Neural cell (in vitro differentiated cells): ENCODE data around the gene HSD3B7. TPM values are rescaled to one million over a fixed set of nuclear protein-coding genes. Genes with fewer than 3 reads are reported as not detected.

Source experiments
- H2AFZ ChIP-seq: fragments of 200-600, 300-800 bp; sonication (generic), shearing (Covaris generic); 2 replicates; pipeline ENCODE4 v1.6.0; 2014; ENCODE audit warnings: low read depth, mild to moderate bottlenecking, antibody characterized with exemption, low read length, moderate library complexity
- H3F3A ChIP-seq: fragments of 200-600 bp; shearing (Covaris generic); 2 replicates; pipeline ENCODE4 v1.6.1; 2016; ENCODE audit warnings: mild to moderate bottlenecking, moderate library complexity, mixed read lengths, antibody characterized with exemption, low read length; ENCODE audit not compliant: insufficient read depth, poor library complexity, severe bottlenecking
- H3K27ac ChIP-seq: fragments of 200-600, 300-800 bp; sonication (generic), shearing (Covaris generic); 2 replicates; pipeline ENCODE4 v1.5.1; 2014; ENCODE audit warnings: mild to moderate bottlenecking, low read length, moderate library complexity
- H3K27me3 ChIP-seq: fragments of 300-800, 200-600 bp; sonication (generic), shearing (Covaris generic); 2 replicates; pipeline ENCODE4 v1.6.0; 2014; ENCODE audit warnings: mild to moderate bottlenecking, low read depth, low read length, moderate library complexity; ENCODE audit not compliant: insufficient read depth
- H3K36me3 ChIP-seq: fragments of 300-800, 200-600 bp; sonication (generic), shearing (Covaris generic); 2 replicates; pipeline ENCODE4 v1.5.1; 2014; ENCODE audit warnings: mild to moderate bottlenecking, antibody characterized with exemption, low read length, moderate library complexity; ENCODE audit not compliant: insufficient read depth
- H3K4me2 ChIP-seq: fragments of 300-800, 200-600 bp; sonication (generic), shearing (Covaris generic); 2 replicates; pipeline ENCODE4 v1.6.0; 2014; ENCODE audit warnings: mild to moderate bottlenecking, low read length
- H3K4me3 ChIP-seq: fragments of 300-800, 200-600 bp; sonication (generic), shearing (Covaris generic); 2 replicates; pipeline ENCODE4 v1.5.1; 2014; ENCODE audit warnings: mild to moderate bottlenecking, low read length, moderate library complexity
- H3K79me2 ChIP-seq: fragments of 200-600 bp; shearing (Covaris generic); replicated peaks from 2 replicates; pipeline ENCODE4 v1.6.0; 2014; ENCODE audit warnings: mild to moderate bottlenecking, low read length, moderate library complexity; ENCODE audit not compliant: insufficient read depth
- H3K9ac ChIP-seq: fragments of 300-800, 200-600 bp; sonication (generic), shearing (Covaris generic); 2 replicates; pipeline ENCODE4 v1.6.1; 2016; ENCODE audit warnings: mild to moderate bottlenecking, low read length, mixed read lengths
- H3K9me2 ChIP-seq: fragments of 200-600 bp; shearing (Covaris generic); 2 replicates; pipeline ENCODE4 v1.6.1; 2016; ENCODE audit warnings: mild to moderate bottlenecking, low read length, mixed read lengths; ENCODE audit not compliant: insufficient read depth
- H3K9me3 ChIP-seq: fragments of 200-600, 300-800 bp; sonication (generic), shearing (Covaris generic); 2 replicates; pipeline ENCODE4 v1.6.1; 2016; ENCODE audit warnings: mild to moderate bottlenecking, mixed run types, low read length, moderate library complexity, mixed read lengths
- H4K20me1 ChIP-seq: fragments of 200-600 bp; shearing (Covaris generic); 2 replicates; pipeline ENCODE4 v1.6.1; 2016; ENCODE audit warnings: mild to moderate bottlenecking, mixed run types; ENCODE audit not compliant: insufficient read depth
- EP300 ChIP-seq: fragments of 450-650 bp; conservative IDR thresholded peaks from 2 replicates; pipeline ENCODE4 v1.6.1; 2014; ENCODE audit warnings: antibody characterized with exemption, mild to moderate bottlenecking, moderate library complexity; ENCODE audit not compliant: poor library complexity, severe bottlenecking
- EZH2 ChIP-seq: fragments of 200-600, 300-800 bp; shearing (Covaris generic), sonication (generic); IDR thresholded peaks from 2 replicates; pipeline ENCODE4 v1.6.1; 2014; ENCODE audit warnings: antibody characterized with exemption, low read length, borderline replicate concordance, mild to moderate bottlenecking; ENCODE audit not compliant: insufficient read depth, poor library complexity, severe bottlenecking
- MXI1 ChIP-seq: fragments of 450-650 bp; conservative IDR thresholded peaks from 2 replicates; pipeline ENCODE4 v1.6.1; 2014; ENCODE audit warnings: antibody characterized with exemption, mild to moderate bottlenecking; ENCODE audit not compliant: poor library complexity, severe bottlenecking
- POLR2AphosphoS5 ChIP-seq: IDR thresholded peaks from 2 replicates; pipeline ENCODE4 v1.6.1; 2012
- RAD21 ChIP-seq: fragments of 450-650 bp; conservative IDR thresholded peaks from 2 replicates; pipeline ENCODE4 v1.6.1; 2014; ENCODE audit warnings: antibody characterized with exemption, mild to moderate bottlenecking, moderate library complexity
- SMC3 ChIP-seq: fragments of 450-650 bp; conservative IDR thresholded peaks from 2 replicates; pipeline ENCODE4 v1.6.1; 2014; ENCODE audit warnings: antibody characterized with exemption, mild to moderate bottlenecking, moderate library complexity; ENCODE audit not compliant: poor library complexity
- TAF1 ChIP-seq: IDR thresholded peaks from 2 replicates; pipeline ENCODE4 v1.6.1; 2012; ENCODE audit warnings: low read depth
- polyA plus RNA-seq: library from polyadenylated mRNA; depleted of rRNA; stranded (reverse); fragments of >200 nt; gene quantifications from 2 replicates; pipeline ENCODE4 v1.2.3, GENCODE V29; 2014
- TF ChIP-seq, protein P1 (sequence below): fragments of 450-650 bp; IDR thresholded peaks from 2 replicates; pipeline ENCODE4 v1.5.1; 2014; ENCODE audit warnings: antibody characterized with exemption, mild to moderate bottlenecking, moderate library complexity; ENCODE audit not compliant: poor library complexity, severe bottlenecking
- TF ChIP-seq, protein P2 (sequence below): IDR thresholded peaks from 2 replicates; pipeline ENCODE4 v1.6.1; 2012; ENCODE audit warnings: borderline replicate concordance

Gene HSD3B7
- polyA plus RNA-seq, 1 donor from 2014 or later, result 3.4 TPM

DNA sequence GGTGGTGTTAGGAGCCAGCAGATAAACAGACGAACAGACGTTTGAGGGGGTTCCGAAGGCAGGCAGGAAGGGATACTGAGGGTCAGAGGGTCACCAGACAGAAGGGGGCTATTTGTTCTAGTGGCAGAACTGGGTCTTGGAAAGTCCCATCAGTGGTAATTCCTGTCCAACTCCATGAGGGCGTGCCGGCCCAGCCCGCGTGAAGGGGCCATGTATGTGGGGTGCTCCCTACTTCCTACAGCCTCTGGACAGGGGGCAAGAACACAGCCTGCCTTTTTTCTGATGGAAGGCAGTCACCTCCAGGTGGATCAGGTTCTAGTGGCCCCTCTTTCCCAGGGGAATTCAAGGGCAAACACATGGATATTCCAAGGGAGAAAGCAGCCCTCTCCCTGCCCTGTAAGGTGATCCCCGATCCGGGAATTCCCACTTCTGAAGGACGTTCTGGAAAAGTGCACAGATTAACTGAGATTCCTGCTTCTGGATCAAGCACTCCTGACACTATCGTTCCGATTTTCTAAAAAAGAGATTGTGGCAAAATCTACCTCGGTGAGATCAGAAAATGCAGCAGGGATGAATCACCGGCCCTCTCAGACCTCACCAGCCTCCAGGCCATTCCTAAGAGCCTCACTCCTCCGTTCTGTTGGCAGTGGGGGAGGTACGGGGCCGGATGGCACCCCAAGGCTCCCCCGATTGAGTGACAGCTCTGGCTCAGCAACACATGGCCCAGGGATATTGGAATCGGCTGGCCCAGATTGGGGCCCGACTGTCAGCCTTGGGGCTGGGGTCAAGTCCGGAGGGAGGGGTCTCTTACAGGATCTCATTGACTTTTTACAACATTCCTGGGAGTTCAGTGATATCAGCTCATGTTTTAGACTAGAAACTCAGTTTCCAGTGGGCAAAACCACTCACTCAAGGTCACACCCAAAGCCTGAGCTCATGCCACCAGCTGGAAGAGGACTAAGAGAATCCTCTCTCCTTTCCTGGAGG, 13.0 kb downstream of the HSD3B7 start:
- Histone ChIP-seq H3K9me3 (no peaks in the 10 kb centered on the region), H3K27ac (no peak overlapping the region), H3K79me2 (no peaks in the 10 kb centered on the region), H3K4me2 (no peak overlapping the region), H3F3A (no peaks in the 10 kb centered on the region), H2AFZ (no peak overlapping the region), H3K4me3 (no peak overlapping the region), H4K20me1 (no peaks in the 10 kb centered on the region), H3K27me3 (peaks cover 4% of the 10 kb centered on the region), H3K36me3 (no peaks in the 10 kb centered on the region), H3K9ac (no peak overlapping the region), H3K9me2 (no peaks in the 10 kb centered on the region)
- TF ChIP-seq RAD21 (no peak), EZH2 (no peak), MXI1 (no peak), TAF1 (no peak), EP300 (no peak), POLR2AphosphoS5 (no peak), SMC3 (no peak)
- TF ChIP-seq, protein P1, sequence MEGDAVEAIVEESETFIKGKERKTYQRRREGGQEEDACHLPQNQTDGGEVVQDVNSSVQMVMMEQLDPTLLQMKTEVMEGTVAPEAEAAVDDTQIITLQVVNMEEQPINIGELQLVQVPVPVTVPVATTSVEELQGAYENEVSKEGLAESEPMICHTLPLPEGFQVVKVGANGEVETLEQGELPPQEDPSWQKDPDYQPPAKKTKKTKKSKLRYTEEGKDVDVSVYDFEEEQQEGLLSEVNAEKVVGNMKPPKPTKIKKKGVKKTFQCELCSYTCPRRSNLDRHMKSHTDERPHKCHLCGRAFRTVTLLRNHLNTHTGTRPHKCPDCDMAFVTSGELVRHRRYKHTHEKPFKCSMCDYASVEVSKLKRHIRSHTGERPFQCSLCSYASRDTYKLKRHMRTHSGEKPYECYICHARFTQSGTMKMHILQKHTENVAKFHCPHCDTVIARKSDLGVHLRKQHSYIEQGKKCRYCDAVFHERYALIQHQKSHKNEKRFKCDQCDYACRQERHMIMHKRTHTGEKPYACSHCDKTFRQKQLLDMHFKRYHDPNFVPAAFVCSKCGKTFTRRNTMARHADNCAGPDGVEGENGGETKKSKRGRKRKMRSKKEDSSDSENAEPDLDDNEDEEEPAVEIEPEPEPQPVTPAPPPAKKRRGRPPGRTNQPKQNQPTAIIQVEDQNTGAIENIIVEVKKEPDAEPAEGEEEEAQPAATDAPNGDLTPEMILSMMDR, result no peak
- TF ChIP-seq, protein P2, sequence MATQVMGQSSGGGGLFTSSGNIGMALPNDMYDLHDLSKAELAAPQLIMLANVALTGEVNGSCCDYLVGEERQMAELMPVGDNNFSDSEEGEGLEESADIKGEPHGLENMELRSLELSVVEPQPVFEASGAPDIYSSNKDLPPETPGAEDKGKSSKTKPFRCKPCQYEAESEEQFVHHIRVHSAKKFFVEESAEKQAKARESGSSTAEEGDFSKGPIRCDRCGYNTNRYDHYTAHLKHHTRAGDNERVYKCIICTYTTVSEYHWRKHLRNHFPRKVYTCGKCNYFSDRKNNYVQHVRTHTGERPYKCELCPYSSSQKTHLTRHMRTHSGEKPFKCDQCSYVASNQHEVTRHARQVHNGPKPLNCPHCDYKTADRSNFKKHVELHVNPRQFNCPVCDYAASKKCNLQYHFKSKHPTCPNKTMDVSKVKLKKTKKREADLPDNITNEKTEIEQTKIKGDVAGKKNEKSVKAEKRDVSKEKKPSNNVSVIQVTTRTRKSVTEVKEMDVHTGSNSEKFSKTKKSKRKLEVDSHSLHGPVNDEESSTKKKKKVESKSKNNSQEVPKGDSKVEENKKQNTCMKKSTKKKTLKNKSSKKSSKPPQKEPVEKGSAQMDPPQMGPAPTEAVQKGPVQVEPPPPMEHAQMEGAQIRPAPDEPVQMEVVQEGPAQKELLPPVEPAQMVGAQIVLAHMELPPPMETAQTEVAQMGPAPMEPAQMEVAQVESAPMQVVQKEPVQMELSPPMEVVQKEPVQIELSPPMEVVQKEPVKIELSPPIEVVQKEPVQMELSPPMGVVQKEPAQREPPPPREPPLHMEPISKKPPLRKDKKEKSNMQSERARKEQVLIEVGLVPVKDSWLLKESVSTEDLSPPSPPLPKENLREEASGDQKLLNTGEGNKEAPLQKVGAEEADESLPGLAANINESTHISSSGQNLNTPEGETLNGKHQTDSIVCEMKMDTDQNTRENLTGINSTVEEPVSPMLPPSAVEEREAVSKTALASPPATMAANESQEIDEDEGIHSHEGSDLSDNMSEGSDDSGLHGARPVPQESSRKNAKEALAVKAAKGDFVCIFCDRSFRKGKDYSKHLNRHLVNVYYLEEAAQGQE, result no peak

DNA sequence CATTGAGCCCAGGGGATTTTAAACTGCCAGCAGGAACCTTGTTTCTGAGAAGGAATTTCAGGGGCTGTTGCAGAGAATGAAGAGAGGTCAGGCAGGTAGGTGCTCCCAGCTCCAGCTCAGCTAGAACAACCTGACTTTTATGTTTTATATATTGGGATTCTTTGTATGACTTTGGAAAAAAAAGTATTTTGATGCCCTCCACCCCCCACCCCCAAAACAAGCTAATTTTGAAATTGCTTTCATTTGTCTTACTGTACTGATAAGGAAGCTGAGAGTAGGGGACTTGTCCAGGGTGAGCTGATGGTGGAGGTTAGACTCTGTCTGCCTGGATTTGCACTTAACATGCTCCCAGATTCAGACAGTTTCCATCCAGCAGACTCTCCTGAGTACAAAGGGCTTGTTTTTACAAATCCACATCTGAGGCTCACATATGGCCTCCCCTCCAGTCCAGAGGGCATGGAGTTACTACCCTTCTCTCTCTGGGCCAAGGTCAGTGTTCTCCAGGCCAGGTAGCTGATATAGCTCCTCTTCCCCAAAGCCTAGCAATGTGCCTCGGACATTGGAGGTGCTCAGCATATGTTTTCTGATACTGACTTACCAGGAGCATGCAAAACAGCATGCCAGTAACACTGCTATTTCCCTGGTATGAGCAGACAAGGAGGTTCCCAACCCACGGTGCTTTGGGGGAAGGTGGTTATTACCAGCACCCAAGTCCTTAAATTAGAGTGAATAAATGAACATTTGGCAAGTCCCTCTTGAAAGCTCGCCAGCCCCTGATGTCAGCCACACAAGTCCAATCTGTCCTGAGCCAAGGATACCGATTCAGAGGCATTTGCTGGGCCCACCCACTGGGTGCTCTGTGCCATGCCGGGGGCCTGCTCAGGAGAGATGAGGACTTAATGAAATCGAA, 14.1 kb downstream of the HSD3B7 start:
- Histone ChIP-seq H3K4me2 (no peak overlapping the region), H3K27ac (no peak overlapping the region)

More for the DNA sequence above, 14.1 kb downstream of the HSD3B7 start:
- Histone ChIP-seq H3K36me3 (no peaks in the 10 kb centered on the region), H3F3A (no peaks in the 10 kb centered on the region), H3K79me2 (no peaks in the 10 kb centered on the region), H4K20me1 (no peaks in the 10 kb centered on the region), H3K9me3 (no peaks in the 10 kb centered on the region), H2AFZ (no peak overlapping the region), H3K4me3 (no peak overlapping the region), H3K27me3 (peaks cover 4% of the 10 kb centered on the region), H3K9ac (no peak overlapping the region), H3K9me2 (no peaks in the 10 kb centered on the region)
- TF ChIP-seq, protein P1, result no peak
- TF ChIP-seq RAD21 (no peak), MXI1 (no peak), POLR2AphosphoS5 (no peak), EP300 (no peak), EZH2 (no peak)
- TF ChIP-seq, protein P2, result no peak
